Measurements from ENCODE around the gene SLC12A6.
"Not testable (repeated sequence)": the region's sequence is repeated elsewhere in the genome, so short reads cannot be mapped to it uniquely, and the experiment has no call there.

Gene SLC12A6

GRCh38 chr15:34355241-34355640 lies 17.7 kb upstream of the SLC12A6 start:
- TF ChIP-seq CTCF (IDR thresholded peaks at IDR 0.05; ENCODE audit: borderline replicate concordance, insufficient read depth, low read depth, low read length) = no peak
- H3K4me3 ChIP-seq (ENCODE audit: low read depth, low read length) = no peak overlapping the region

- TF ChIP-seq CTCF (IDR thresholded peaks at IDR 0.05; ENCODE audit: borderline replicate concordance, insufficient read depth, low read depth, low read length) = no peak
Measured at GRCh38 chr15:34354286-34354685, 16.7 kb upstream of the SLC12A6 start.

GRCh38 chr15:34353627-34354026 lies 16.0 kb upstream of the SLC12A6 start:
- TF ChIP-seq CTCF (IDR thresholded peaks at IDR 0.05; ENCODE audit: borderline replicate concordance, insufficient read depth, low read depth, low read length) = no peak
- no peak overlapping the region for H3K4me3 ChIP-seq (ENCODE audit: low read depth, low read length)

More at GRCh38 chr15:34354286-34354685, 16.7 kb upstream of the SLC12A6 start:
- no peak overlapping the region for H3K4me3 ChIP-seq (ENCODE audit: low read depth, low read length)

GRCh38 chr15:34352996-34353395 lies 15.4 kb upstream of the SLC12A6 start:
- not testable (repeated sequence) for H3K4me3 ChIP-seq (ENCODE audit: low read depth, low read length)

GRCh38 chr15:34349769-34350168 lies 12.2 kb upstream of the SLC12A6 start:
- no peak for TF ChIP-seq CTCF (IDR thresholded peaks at IDR 0.05; ENCODE audit: borderline replicate concordance, insufficient read depth, low read depth, low read length)
- H3K4me3 ChIP-seq (ENCODE audit: low read depth, low read length) = no peak overlapping the region

- no peak for TF ChIP-seq CTCF (IDR thresholded peaks at IDR 0.05; ENCODE audit: borderline replicate concordance, insufficient read depth, low read depth, low read length)
Measured at GRCh38 chr15:34348735-34349300, 11.2 kb upstream of the SLC12A6 start.

GRCh38 chr15:34347951-34348638 lies 10.5 kb upstream of the SLC12A6 start:
- H3K4me3 ChIP-seq (ENCODE audit: low read depth, low read length) = no peak overlapping the region

More at GRCh38 chr15:34348735-34349300, 11.2 kb upstream of the SLC12A6 start:
- no peak overlapping the region for H3K4me3 ChIP-seq (ENCODE audit: low read depth, low read length)

More at GRCh38 chr15:34347951-34348638, 10.5 kb upstream of the SLC12A6 start:
- TF ChIP-seq CTCF (IDR thresholded peaks at IDR 0.05; ENCODE audit: borderline replicate concordance, insufficient read depth, low read depth, low read length) = no peak
